ENCODE data around the gene MCUR1.
"Not testable (repeated sequence)": the region's sequence is repeated elsewhere in the genome, so short reads cannot be mapped to it uniquely, and the experiment has no call there.

The MCUR1 gene

DNA sequence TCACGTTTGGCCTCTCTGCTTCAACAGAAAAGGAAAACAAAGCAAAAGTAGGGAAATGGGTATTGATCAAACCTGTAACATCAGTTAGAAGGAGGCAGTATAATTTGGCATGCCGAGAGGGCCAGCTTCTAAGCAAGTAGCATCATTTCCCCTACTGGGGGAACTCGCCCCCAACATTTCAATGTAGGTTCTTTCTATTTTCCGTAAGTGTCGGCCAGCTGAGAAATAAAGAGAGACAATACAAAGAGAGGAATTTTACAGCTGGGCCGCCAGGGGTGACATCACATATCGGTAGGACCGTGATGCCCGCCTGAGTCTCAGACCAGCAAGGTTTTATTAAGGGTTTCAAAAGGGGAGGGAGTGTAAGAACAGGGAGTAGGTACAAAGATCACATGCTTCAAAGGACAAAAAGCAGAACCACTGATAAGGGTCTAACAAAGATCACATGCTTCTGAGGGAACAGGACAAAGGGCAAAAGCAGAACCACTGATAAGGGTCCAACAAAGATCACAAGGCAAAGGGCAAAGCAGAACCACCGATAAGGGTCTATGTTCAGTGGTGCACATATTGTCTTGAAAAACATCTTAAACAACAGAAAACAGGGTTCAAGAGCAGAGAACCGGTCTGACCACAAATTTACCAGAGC, 14.4 kb upstream of the MCUR1 start:
- not testable (repeated sequence) for DNase-seq

DNA sequence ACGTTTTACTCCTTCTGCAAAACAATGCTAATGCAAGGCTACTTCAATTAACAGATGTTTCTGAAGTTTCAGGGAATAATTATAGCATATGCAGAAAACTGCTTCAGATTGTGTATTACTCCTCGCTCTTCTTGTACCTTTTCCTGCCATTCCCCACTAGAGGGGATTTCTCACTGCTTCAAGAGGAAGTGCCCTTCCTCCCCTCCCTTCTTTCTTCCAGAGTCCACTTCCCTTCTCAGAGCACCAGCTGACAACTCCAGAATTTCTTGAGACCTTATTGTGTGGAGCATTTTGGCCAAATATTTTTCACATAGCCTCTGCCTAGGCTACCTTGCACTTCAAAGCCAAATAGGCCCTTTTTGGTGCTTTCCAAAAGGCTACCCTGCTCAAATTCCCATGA, 12.7 kb upstream of the MCUR1 start:
- no peak for DNase-seq

DNA sequence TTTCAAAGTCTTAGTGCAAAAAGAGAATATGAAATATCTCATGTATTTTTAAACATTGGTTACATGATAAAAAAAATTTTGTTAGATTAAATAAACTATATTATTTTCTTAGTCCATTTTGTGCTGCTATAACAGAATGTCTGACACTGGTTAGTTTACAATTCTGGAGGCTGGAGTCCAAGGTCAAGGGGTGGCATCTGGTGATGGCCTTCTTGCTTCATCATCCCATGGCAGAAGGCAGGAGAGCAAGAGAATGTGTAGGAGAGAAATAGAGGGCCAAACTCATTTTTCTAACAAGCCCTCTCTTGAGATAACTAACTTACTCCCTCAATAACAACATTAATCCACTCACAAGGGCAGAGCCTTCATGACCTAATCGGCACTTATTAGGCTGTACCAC, 11.5 kb upstream of the MCUR1 start:
- DNase-seq, result no peak

DNA sequence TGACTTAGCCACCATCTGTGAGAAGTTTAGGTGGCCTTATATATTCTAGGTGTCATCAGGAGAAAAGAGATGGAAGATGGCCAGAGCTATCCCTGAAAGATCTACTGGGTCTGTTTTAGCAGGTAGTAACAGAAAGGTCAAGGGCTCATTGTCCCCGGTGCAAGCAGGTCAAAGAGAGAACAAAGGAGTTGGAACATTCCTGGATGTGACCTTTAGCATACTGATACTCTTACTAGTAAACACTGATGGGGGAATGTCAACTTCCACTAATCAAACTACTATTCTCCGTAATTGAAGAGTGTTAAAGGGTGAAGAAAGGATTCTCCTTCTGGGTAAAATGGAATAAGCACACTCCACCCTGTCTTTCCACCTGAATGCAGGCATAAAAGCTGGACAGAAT, 4.0 kb upstream of the MCUR1 start:
- no peak for DNase-seq

DNA sequence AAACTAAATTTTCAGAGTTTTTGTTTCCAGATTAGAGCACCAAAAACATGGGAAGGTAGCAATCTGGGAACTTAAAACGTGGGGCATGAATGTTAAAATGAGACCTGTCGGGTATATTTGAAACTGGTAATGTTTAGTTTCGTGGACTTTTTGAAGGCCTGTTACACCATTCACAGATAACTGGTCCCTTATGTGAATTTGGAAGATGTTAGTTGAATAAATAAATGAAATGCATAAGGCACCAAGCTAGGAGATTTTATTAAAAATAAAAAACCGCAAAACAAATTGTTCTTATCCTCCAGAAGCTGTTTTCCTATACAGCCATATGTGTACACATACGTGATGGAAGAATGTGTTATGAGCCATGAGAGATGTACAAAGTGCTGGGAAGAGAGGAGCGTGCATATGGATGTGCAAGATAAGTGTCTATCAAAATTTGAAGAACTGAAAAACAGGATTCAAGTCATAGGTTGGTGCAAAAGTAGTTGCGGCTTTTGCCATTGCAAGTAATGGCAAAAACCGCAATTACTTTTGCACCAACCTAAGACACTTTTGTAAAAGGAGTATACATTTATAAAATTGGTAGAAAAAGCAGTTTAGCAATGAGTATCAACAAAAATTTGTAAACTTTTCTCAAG, 700 bp upstream of the MCUR1 start:
- DNase-seq, result peak in 2 of 6 experiments; percentile 24 to 25

DNA sequence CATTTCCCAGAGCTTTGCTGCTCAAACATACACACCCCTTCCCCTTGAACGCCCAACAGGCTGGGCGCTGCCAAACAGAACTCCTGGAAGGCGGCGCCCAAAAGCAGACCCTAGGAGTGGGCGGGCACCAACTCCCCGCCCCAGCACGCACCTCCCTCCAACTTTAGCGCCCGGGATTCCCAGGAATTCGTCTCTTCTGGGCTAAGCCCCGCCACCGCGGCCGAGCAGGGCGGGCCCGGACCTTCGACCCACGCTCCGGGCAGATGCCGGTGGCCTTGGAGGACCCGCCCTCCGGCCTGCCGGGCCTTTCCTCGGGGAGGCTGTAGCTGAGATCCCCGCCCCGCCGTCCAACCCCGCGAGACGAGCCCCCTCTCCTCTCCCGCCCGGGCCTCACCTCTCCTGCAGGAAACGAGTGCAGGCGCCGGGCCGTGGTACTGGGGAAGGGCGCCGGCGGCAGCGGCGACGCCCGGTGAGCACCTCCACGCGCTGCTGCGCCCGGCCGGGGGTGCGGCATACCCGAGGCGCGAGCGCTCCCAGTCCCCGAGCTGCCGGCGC, 659 bp downstream of the MCUR1 start:
- DNase-seq, result peak in 5 of 6 experiments; percentile 10 to 66 (median 40)

DNA sequence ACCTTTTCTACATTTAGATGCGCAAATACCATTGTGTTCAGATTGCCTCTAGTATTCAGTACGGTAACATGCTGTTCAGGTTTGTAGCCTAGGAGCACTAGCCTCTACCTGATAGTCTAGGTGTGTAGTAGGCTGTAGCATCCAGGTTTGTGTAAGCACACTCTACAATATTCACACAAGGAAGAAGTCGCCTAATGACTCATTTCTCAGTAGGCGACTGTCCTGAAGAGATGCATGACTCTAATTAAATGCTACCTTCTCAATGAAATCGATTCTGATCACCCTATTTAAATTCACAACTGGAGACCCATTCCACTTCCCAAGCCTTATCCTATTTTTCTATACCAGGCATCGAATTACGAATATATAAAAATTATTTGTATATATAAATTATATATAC, 1.3 kb downstream of the MCUR1 start:
- no peak for DNase-seq

DNA sequence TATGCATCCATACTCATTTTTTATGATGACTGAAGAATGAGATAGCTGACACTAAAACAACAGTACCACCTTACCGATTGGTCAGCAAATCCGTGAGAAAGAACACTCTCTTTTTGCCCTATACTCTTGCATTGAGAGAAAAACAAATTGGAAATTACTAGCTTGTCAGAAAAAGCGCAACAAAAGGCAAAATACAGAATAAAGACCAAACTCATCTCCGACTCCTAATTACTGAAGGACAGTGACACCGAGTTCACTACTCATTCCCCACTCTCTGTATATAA, 2.1 kb downstream of the MCUR1 start:
- no peak for DNase-seq

DNA sequence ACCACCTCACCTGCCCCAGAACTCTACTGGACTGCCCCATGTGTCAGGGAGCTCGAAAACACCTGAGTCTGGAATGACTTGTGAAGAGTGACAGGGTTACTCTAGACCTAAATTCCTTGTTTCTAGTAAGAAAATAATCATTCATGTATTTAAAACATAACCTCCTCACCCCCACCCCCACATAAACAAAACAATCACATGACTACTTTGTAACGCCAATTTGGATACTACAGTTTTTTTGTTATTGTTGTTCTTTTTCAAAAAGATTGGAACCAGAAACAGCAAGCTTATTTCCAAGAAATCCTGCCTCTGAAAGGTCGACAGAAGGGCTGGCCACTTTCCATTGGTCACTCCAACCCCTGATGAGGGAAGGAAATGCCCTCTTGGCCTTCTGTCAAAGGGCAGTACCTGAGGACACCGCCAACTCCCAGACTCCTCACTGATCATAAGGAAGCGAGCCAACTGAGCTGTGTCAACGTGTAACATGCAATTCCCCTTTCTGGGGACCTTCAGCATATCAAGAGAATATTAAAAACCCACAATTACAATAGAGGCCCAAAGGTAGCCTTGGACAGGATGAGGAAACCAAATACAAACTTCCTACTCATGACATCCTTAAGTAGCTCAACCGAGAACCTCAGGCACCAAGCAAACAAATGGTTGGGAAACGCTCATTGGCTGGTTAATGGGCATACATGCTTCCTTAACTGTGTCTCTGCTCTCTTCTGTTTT, 2.6 kb downstream of the MCUR1 start:
- no peak for DNase-seq

DNA sequence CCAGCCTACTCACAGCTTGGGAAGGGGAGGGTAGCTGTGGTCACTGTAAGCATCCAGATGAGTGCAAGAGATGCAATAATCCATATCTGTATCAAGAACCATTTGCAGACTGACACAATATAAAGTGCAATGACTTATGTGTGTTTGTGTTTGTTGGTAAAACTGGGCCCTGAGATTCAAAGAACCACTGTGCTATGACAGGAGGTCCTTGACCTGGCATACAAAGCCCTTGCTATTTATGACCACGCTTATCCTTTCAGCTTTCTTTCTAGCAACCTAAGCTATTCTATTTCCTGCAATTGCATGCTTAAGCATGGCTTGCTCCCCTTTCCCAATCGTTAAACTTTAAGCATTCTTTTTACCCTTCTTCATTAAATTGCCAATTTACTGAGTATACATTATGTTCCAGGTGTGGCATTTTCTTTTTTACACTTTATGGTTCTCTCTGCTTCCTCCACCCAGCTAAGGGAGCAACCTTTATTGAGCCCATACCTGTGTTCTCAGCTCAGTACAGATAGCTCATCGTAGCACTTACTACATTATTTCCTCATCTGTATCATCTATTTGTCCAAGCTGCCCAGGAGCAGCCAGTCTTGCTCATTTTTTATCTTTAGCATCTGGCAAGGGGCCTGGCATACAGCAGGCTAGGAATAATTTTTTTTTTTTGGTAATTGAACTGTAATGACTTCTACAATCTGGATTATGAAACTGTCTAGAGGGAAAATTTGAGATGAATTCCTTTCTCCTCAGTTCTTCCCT, 3.5 kb downstream of the MCUR1 start:
- DNase-seq, result no peak

DNA sequence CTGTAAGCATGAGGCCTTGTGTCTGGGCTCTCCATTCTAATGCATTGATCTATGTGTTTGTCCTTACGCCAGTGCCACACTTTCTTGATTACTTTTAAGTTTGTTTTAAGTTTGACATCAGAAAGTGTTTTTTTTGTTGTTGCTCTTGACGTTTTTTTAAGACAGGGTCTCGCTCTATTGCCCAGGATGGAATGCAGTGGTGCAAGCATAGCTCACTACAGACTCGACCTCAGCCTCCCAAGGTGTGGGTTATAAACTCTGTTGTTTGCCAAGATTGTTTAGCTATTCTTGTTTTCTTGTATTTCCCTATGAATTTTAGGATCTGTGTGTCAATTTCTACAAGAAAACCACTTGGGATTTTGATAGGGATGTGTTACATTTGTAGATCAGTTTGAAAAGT, 5.6 kb downstream of the MCUR1 start:
- DNase-seq, result no peak

DNA sequence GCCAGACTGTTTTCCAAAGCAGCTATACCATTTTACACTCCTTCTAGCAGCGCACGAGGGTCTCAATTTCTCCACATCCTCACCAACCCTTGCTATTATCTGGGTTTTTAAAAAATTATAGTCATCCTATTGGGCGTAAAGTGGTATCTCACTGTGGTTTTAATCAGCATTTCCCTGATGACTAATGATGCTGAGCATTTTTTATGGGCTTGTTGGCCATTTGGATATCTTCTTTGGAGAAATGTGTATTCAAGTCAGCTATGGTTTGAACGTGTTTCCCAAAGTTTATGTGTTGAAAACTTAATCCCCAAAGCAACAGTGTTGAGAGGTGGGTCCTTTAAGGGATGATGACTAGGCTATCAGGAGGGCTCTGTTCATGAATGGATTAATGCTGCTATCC, 6.7 kb downstream of the MCUR1 start:
- no peak for DNase-seq

DNA sequence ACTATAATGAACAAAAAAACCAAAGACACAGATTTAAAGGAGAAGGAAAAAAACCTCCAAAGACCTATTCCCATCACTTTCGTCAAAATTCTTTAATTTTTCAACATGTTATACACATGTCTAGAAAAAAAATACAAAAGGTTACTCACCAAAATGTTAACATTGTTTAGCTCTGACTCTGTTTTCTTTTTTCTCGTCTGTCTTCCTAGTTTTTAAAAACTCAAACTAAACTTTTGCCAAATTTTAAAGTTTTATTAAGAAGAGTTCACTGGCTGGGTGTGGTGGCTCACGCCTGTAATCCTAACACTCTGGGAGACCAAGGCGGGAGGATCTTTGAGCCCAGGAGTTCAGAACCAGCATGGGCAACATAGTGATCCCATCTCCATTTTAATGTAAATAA, 10.8 kb downstream of the MCUR1 start:
- DNase-seq, result no peak

DNA sequence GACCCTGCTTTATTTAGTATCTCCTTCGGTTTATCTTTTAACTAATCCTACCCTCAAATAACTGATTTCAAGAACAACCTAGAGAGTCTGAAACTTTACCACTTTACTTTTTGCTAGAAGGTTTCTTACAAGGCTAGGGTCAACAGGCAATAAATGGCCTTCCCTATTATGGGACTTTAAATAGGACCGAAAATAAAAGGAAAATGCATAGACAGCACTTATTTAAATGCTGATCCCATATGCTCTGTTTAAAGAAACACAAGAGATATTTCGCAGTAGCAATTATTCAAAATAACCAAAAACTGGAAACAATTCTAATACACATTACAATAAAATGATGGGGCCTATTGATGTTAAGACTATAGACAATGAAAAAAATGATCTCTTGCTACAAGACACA, 13.7 kb downstream of the MCUR1 start:
- DNase-seq, result no peak

DNA sequence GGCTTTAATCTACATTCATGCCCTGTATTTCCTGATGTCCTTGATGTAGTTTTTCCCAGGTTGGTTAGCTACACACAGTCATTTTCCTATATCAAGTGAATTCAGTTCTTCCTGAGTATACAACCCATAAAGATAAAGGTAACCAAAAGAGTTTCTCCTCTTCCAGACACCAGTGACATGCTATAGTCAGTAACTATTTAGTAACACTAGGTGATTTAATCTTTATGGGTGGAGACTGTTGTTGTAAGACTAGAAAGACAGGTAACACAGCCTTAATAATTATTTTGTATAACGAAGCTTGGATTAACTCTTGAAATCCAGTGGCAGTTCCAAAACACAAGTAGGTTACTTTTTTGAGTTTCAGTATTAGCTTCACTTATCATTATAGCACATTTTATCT, 17.6 kb downstream of the MCUR1 start:
- no peak for DNase-seq

DNA sequence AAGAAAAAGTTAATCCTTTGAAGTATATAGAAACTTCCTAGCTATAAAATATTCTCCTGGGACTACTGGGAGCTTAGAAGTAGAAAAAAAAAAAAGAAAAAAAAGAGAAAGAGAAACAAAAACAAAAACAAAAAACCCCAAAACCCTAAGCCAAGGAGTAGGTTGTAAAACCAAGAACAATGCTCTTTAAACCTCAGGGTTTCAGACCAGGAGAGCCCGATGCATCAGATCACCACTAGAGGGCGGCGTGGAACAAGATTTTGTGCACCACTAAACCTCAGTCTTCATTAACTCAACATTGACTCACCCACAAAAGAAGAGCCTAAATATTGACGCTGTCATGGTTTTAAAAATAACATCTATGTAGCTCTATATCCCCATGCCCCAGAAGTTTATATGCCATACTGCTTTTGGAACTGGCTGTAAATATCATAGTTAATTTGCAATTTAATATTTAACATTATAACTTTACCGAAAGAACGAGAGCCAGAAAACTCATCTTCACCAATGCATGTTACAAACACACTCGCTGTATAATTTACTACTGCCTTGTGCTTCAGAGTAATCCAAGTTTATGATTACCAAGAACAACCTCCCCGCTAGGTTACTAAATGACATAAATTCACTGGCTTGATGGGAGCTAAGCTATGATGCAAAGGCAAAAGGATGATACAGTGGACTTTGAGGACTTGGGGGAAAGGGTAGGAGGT, 19.2 kb downstream of the MCUR1 start:
- peak; percentile 55 to 80 (median 61) for DNase-seq

DNA sequence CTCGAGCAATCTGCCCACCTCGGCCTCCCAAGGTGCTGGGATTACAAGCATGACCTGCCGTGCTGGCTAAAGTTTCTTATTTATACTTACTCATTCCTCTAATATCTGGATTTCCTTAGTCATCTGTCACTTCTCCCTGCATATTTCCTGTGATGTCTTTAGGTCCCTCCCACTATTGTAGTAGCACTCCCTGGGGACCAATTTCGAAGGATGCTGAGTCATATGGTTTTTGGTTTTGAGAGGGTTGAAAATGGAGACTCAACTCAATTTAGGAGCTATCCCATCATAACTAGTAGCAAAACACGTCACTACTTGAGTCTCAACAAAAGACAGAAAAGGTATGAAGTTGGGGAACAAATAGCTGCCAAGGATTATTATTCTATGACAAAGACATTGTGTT, 20.2 kb downstream of the MCUR1 start:
- DNase-seq, result no peak

DNA sequence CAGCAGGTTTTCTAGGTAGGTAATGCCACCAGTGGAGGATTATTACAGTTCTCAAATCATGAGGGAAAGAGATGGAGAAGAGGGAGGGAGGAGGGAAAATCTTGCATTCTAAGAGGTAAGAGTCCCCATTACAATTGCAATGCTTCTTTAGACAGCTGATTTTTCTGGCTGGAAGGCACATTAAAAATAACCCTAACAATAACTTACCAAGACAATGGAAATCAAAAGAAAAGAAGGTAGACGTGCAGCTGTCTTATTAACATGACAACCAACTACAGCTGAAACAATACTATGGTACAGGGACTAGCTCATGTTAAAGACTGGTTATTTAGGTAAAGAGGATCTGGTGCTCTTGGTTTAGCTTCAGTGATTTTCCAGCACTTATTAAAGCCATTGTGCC, 24.6 kb downstream of the MCUR1 start:
- no peak for DNase-seq

DNA sequence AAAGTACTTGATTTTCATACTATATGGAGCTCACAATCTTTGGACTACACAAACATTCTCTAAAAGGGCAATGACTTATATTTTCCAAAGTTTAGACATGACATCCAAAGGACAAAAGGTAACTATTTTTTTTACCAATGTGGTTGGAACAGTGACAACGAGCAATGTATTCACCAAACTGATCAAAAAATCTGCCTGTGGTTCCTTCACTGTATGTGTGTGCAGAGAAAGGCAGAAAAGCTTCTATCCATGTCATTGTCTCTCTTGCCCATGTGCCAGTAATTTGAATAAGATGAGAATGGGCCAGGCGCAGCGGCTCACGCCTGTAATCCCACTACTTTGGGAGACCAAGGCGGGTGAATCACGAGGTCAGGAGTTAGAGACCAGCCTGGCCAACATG, 25.5 kb downstream of the MCUR1 start:
- no peak for DNase-seq

DNA sequence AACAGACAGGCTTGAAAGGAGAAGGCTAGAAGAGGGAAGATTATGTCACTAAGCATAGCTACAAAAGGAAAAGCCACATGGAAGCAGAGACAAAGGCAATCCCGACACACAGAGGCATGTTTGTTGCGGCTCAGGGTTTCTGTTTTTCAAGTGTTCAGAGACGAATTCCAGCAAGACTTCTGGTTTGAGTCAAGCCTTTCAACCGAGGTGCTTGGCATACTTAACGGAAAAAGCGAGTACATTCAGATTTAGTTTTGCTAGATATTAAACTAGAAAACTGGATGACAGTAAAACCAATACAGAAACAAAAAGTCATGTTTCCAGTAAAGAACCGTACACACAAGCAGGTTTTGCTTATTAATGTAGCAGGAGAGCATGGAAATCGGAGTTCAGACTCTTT, 27.2 kb downstream of the MCUR1 start:
- no peak for DNase-seq

DNA sequence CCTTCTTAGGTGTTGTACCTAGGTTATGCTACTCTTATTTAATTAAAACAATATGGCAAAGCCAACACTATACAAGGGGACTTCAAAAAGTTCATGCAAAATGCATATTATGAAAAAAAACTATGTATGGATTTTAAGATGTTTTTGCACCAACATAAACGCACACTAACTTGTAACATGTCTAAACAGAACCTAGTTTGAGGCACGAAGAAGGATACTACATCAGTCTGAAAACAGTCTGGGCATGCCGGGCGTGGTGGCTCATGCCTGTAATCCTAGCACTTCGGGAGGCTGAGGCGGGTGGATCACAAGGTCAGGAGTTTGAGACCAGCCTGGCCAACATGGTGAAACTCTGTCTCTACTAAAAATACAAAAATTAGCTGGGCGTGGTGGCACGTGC, 34.2 kb downstream of the MCUR1 start:
- DNase-seq, result not testable (repeated sequence)

DNA sequence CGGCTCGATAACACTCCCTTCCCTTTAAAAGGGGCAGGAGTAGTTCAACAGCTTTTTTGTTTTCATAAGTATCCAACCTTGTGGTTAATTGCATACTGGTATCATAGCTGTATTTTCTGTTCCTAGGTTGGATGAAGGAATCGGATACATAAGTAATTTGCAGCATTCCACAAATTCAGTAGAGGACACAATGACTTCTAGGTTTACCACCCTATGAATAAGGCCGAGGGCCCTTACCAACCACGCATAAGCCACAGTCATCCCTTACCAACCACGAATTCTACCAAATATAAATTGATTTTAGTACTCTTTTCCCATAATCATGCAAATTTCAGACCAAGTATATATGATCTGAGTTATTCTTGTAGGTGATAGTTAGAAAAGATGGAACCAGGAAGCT, 36.3 kb downstream of the MCUR1 start:
- DNase-seq, result no peak

DNA sequence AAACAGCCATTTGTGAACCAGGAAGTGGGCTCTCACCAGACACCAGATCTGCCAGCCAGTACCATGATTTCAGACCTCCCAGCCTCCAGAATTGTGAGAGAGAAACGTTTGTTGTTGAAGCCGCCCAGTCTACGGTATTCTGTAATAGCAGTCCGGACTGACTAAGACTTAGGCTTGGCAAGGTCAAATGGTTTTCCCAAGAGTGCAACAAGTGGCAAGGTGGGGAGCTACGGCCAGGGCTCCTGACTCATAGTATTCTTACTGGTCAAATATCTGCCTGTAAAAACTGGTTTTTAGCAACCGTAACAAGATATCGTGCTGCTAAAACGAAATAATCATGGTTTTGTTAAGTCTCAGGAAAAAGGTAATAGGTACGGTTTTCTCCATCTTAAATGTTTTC, 37.8 kb downstream of the MCUR1 start:
- no peak for DNase-seq
